GM21529 (cell line): ENCODE data around the gene APBA3.

Source experiments
- ATAC-seq: cut with Tn5 transposase; IDR thresholded peaks from one replicate; pipeline ENCODE4 v1.9.1; 2021; ENCODE audit not compliant: unreplicated experiment

The APBA3 gene

DNA sequence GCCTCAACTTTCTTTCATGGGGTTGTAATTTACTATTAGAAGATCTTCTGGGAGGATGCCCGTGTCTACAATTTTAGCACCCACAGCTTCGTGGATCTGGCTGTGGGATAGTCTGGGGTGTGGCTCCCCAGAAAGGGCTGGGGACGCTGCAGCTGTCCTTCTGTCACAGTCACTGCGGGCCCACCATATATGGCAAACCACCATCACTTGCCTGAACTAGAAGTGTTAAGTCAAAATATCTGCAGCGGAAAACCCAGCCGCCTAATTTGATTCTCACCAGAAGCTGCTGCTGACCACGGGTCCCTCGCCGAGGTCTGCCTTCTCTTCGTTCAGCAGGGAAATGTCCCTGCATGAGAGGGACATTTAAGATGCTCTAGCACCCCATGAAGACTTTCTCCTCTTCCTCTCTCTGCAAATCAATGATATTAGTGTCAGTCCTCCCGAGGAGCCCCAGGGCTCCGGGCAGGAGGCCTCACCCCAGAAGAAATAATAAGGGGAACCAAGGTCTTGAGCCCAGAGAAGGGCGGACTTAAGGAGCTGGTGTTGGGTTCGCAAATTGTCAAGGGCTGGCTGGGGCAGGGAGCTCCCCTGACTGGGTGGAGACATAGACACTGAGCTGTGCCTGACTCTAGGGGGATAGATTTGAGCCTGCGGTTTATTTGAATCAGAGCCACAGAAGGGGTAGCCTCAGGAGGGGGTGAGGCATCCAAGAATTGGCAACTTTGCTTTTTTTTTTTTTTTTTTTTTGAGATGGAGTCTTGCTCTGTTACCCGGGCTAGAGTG lies 27.7 kb upstream of the APBA3 start:
- ATAC-seq: no peak

DNA sequence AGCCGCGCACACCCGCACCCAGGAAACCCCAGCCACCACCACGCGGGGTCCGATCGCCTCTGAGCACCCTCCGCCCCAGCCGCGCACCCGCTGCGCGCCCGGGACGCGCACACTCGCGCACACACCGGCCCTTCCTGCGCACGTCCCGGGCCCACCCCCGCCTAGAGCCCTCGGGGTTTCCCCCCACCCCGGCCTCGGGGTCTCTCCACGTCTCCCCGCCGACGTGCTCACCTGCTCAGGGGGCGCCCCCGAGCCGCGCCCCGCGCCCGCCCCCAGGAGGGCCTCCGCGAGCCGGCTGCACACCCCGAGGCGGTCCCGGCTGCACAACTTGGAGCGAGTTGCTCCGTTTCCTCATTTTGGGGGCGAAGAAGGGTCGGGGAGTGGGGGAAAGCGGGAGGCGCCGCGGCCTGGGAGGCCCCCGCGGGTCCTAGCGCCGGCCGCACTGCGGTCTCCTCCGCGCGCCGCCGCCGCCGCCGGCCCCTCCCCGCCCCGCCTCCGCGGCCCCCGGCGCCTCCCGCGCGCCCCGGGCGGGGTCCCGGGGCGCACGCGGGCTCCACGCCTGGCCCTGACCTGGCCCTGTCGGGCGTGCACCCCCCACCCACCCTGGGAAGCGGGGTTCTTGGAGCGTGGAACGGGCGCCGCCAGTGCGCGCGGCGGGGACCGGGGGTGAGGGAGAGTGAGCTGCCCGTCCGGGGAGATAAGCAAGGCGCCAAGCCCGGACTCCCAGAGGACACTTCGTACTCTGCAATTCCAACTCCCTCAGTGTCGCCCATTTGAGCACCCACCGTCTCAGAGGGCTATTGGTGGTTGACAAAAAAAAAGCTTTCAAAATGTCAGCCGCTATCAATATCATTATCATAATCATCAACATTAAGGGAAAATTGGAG lies 24.7 kb upstream of the APBA3 start, which contains the start of gene MATK:
MATK (minus strand) TSS at position 444 of the 887 bp plus-strand sequence. CDS start 1,246 bp downstream, outside the sequence.
- no peak for ATAC-seq

DNA sequence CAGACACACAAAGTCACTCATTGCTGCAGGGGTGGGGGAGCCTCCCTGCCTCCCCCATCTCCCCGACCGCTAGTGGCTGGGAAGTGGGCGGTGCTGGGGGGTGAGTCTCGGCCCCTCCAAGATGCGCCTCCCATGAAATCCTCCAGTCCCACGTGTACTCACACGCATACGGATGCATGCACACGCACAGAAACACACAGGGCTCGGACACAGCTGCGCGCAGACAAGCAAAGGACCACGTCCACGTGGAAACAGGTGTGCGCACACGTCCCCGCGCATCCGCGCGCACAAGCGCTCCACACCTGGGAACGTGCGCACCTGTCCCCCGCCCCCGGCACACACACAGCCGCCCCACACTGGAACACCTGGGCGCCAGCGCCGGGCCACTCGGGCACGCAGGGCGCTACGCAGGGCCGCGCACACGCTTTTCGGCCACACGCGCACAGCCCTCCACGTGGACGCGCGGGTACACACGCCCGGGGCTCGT lies 24.0 kb upstream of the APBA3 start:
- no peak for ATAC-seq

DNA sequence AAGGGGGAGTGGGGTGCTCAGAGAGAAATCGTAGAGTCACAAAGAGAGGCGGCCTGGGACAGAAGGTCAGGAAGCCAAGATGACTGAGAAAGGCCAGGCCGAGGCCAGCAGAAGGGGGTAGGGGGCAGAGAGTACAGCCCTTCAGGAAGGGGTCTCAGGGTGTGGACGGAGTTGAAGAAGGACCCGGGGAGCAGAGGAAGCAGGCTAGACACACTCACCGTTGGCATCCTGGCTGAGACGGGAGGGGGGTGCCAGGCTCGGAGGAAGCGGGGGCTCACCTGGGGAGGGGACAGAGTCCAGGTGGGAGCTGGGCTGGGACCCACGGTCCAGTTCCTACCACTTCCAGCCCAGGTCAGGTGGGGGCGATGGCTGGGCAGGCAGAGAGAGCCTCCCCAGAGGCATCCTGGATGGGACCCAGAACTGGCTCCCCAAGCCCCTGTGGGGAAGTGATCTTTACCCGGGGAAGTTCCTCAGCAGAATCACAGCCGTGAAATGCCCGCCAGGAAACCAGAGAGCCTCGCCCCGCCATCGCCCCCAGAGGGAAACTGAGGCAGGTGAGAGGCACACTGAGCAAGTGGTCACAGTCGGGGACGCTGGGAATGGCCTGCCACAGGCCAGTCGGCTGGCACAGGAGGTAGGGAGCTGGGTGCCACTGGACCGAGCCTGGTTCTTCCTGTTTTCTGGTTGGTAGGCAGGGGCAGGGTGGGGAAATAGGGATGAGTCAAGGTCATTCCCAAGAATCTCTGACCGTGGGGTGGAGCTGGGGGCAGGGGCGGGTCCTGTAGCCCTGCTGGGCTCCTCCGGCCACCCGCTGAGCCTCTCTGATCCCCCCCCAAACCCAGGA lies 23.3 kb upstream of the APBA3 start:
- ATAC-seq: no peak

DNA sequence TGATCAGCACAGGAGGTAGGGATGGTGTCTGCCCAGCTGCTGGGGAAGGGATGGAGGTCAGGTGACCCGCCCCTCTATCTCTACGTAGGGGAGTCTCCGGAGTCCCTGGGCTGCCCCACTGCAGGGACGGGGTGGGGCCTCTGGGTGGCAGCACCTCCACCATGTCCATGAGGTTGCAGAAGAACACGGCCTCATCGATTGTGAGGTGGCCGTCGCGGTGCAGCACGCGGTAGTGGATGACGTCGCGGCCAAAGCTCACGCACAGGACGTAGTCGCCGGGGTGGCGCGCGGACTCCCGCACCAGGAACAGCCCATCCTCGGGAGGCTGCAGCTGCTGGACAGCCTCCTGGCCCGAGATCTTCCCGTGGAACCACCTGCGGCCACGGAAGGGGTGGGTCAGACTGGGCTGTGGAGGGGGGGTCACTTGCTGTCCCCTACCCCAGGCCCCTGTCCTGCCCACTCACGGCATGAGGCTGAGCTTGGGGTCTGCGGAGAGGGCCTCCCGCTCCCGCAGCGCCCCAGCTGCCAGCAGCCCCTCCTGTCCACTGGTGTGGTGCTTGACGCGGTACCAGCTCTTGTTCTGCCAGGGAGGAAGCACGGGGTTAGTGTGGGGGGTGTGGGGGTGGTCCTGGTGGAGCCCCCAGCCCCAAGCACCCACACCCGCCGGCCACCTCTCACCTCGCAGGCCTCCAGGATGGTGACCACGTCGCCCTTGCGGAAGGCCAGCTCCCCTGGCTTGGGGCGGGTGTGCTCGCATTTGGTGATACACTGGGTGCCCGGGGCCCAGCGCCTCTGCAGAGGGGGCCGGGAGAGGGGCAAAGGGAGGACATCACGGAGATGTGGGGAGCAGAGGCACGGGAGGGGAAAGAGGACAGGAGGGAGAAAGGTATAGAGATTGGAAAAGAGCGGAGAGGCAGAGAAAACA lies 22.4 kb upstream of the APBA3 start:
- ATAC-seq: no peak

DNA sequence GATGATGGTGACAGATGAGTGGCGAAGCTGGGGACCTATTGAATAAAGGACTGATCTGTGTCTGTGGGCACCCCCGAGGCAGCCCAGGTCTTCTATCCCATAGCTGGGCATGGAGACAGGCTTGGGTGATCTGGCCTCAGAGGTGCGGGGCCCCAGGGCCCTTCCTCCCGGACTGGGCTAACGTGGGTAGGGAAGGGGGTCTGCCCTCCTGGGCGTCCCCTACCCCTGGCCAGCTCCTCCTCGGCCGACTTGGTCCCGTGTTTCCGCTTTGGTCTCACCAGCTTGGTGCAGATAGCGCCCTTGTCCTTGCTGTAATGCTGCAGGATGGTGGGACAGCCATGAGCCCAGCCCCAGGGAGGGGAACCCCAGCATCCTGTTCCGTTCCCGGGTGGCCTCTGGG lies 21.4 kb upstream of the APBA3 start:
- no peak for ATAC-seq

DNA sequence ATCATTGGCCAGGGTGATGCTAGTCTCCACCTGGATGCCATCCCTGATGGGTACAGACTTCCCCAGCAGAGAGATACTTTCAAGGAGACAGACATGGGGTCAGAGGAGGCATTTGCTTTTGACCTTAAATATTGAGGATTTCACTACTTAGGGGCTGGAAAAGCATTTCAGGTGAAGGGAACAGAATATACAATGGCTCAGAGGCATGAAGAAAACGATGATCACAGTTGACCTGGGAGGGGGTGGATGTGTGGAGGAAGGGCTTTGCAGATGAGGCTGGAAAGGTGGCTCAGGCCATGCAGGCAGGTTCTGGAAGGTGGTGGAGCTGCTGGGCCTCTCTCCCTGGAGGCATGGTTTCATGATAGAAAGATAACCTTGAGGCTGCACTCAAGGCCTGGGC lies 20.8 kb upstream of the APBA3 start:
- ATAC-seq: no peak

DNA sequence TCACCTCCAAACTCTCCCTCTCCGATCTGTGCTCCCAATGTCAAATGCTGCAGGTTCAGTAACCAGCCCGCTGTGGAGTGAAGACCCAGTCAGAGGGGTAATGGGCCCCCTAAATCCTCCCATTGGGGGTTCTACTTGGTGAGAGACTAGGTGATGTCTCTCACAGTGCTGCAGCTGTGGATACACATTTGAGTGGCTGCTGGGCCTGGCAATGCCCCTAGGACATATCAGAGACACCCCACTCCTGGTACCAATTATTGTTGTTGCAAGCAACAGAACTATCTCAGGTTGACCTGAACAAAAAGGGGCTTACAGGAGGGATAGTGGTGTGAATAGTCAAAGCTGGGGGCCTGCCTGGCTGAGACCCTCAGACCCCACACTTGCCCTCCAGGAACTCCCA lies 20.1 kb upstream of the APBA3 start:
- ATAC-seq: no peak

DNA sequence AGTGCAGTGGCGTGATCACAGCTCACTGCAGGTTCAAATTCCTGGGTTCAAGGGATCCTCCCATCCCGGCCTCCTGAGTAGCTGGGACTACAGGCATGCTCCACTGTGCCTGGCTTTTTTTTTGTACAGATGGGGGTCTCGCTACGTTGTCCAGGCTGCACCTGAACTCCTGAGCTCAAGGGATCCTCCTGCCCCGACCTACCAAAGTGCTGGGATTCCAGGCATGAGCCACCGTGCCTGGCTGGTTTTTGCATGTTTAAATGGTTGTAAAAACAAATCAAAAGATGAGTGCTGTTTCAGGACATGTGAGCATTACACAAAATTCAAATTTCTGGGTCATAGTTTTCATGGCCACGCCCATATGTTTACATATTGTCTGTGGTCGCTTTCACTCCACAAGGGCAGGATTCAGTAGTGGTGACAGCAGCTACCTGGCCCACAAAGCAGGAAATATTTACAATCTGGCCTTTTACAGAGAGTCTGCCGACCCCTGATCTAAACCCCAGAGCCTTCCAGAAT lies 19.4 kb upstream of the APBA3 start:
- no peak for ATAC-seq

DNA sequence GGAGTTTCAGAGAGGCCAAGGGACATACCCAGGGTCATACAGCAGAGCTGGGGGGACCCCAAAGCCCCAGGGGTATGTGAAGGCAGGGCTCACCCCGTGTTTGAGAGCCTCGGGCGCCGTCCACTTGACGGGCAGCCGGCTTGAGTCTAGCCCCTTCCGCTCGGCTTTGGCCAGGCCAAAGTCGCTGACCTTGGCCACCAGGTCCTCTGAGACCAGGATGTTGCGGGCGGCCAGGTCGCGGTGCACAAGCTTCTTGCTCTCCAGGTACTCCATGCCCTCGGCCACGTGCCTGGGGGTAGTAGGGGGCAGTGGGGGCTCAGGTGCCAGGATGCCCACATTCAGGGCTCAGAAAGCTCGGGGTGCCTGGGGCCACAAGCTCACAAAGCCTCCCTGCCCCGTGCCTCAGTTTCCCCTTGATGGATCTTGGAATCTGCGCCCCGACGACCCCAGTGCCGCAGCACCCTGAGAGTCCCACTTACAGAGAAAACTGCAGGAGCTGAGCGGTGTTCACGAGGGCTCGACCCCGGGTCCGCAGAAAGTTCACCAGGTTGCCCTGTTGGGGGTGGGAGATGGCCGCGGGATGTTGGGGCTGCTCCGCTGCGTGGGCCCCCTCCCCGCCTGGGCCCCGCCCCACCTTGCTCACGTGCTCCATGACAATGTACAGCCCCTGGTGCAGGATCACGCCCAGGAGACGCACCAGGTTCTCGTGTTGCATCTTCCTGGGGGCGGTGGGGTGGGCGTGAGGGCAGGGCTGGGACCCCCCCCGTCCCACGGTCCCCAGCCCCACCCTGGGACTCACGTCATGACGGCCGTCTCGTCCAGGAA lies 17.6 kb upstream of the APBA3 start:
- no peak for ATAC-seq

DNA sequence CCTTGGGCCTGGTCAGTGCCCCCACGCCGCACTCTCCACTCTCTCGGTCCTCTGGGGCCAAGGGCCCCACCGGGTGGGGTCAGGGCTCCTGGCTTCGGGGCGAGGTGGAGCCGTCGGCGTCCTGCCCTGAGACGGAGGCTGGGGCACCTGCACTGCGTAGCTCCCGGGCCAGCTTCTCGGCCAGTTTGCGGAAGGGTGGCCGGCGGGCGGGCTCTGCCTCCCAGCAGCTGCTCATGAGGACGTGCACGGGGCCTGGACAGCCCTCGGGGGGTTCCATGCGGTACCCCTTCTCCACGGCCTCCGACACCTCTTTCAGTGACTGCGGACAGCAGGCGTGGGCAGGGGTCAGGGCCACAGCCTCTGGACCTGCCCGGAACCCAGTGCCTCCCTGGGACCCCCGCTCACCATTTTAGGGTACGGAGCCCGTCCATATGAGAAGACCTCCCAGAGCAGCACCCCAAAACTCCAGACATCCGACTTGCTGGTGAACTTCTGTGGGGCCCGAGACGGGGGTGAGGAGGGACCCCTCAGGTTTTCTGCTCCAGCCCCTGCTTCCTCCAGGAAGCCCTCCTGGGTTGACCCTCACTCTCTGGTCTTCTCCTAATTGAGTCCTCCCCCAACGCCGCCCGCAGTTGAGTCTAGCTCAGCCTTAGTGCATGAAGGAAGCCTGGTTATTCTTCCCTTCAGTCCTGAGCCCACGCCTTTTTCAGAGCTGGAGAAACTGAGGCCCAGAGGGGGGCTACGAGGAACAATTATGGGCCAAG lies 16.8 kb upstream of the APBA3 start:
- ATAC-seq: no peak

DNA sequence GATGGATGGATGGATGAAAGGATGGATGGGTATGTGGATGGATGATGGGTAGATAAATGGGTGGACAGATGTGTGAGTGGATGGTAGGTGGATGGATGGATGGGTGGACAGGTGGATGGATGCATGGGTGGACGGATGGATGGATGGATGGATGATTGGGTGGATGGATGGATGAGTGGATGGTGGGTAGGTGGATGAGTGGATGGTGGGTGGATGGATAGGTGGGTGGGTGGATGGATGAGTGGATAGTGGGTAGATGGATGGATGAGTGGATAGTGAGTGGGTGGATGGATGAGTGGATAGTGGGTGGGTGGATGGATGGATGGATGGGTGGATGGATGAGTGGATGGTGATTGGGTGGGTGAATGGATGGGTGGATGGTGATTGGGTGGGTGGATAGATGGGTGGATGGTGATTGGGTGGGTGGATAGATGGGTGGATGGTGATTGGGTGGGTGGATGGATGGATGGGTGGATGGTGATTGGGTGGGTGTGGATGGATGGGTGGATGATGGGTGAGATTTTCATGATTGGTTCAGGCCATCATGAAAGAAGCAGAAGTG lies 15.1 kb upstream of the APBA3 start:
- no peak for ATAC-seq

DNA sequence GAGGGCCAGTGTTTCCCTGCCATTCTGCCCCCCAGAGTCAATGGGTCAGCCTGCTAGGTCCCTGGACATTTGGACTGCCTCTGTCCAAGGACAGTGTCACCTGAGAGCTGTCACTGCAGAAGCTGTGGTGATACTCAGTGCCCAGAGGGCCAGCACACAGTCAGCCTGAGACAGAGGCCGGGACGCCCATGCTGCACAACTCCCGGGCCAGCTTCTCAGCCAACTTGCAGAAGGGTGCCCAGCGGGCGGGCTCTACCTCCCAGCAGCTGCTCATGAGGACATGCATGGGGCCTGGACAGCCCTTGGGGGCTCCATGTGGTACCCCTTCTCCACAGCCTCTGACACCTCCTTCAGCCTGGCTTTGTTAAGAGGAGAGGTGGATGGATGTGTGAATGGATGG lies 14.3 kb upstream of the APBA3 start:
- ATAC-seq: no peak

DNA sequence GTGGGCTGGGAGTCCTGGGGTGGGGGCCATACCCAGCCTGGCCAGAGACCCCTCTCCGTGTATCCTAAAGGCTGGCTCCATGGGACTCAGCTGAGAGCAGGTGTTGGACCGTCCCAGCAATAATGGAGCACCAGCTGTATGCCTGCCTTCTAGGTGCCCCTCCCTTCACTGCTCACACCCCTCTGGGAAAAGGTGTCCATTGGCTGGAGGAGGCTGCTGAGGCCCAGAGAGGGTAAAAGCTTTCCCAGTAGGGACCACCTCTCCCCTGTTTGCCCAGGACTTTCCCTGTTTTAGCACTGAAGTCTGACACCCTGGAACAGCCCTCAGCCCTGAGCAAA lies 13.9 kb upstream of the APBA3 start:
- ATAC-seq: no peak

DNA sequence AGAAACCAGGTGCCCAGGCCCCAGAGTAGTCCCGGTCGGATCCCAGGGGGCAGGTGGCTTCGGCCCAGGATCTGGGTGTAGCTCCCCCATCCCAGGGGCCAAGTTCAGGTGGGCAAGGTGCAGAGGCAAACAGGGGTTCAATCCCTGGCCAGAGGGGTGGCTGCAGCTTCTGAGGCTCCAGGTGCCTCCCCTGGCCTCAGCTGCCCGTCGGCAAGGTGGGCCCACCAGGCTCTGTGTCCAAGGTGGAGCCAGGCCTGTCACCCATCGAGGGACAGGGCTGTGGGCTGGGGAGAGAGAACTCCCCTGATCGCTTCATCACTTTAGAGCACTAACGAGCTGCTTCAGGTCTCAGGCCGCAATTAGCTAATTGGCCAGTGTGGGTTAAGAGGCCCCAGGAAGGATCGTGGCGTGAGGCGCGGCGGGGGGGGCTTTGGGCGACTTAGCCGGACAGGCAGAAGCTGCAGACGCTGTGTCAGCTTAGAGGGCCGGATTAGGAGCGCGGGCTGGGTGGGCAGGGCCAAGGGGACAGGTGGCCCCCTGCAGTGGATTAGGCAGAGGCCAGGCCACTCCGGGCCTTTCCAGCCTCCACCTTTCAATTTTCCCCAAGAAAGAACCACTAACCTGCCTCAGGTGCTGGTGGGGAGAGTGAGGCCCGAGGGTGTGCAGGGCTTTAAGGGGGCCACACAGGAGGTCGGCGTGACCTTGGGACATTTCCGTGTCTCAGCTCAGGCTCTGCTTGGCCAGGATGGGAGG lies 13.3 kb upstream of the APBA3 start:
- ATAC-seq: no peak

DNA sequence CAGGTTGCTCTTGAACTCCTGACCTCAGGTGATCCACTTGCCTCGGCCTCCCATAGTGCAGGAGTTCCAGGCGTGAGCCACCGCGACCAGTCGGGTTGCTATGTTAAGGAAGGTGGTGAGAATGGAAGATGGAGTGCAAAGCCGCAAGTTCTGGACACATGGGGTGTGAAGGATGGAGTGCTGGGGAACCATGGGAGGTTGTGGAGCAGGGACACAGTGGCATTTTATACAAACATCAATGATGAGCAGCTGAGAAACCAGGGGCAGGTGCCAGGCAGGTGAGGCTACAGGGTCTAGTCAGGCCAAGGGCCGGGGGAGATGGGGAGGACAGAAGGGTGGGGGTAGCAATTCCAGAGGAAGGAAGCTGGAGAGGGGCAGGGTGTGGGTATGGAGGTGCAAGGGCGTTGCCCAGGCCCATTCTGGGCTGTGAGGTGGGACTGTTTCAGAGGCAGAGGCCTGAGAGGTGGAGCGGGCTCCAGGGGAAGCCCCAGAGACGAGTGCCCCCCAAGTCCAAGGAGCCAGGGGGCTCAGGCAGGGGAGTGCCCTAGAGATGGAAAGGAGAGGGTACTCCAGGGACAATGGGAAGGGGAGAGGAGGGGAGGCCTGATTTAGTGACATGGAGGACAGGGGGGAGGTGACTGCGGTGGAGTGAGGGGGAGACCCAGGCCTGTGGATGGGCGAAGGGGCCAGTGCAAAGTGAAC lies 12.5 kb upstream of the APBA3 start:
- ATAC-seq: no peak
